ENCODE data around the gene RNF133. TPM values are rescaled to one million over a fixed set of nuclear protein-coding genes. Genes with fewer than 3 reads are reported as not detected.

Gene RNF133
- total RNA-seq, 4 donors from 2014 or later, result 1.0 to 3.1 (median 1.7) TPM

DNA sequence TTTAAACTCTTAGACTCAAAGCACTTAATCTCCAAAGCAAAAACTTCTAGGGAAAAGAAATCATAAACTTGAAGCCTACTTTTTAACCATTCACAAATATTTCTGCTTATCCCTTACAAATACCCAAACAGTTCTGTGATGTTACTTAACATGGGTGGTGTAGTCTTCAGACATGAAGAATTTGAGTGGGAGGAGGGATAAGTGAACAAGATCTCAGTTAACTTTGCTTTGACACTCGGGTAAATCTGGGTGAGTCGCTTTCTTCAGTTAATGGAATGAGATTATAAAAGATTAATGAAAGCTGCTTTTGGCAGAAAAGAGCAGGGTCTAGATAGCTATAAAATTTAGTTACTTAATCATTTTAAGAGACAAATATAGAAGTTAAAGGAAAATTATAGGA, 47.5 kb downstream of the RNF133 start:
- no peaks in the 10 kb centered on the region for H3K27me3 ChIP-seq
- DNase-seq, result no peak
- no peak overlapping the region for H3K27ac ChIP-seq
- no peak overlapping the region for H3K4me3 ChIP-seq (replicated peaks in 1 of 3)
- WGBS, 2 donors, result 79 to 84% methylated on average over 2 of the region's 2 CpGs
- H3K9me3 ChIP-seq, result no peaks in the 10 kb centered on the region
- no peaks in the 10 kb centered on the region for H3K36me3 ChIP-seq
- intact Hi-C loops (cut with DNase I), result no loop called here
- no peak for TF ChIP-seq POLR2A (IDR thresholded peaks at IDR 0.05)
- TF ChIP-seq, protein P1, sequence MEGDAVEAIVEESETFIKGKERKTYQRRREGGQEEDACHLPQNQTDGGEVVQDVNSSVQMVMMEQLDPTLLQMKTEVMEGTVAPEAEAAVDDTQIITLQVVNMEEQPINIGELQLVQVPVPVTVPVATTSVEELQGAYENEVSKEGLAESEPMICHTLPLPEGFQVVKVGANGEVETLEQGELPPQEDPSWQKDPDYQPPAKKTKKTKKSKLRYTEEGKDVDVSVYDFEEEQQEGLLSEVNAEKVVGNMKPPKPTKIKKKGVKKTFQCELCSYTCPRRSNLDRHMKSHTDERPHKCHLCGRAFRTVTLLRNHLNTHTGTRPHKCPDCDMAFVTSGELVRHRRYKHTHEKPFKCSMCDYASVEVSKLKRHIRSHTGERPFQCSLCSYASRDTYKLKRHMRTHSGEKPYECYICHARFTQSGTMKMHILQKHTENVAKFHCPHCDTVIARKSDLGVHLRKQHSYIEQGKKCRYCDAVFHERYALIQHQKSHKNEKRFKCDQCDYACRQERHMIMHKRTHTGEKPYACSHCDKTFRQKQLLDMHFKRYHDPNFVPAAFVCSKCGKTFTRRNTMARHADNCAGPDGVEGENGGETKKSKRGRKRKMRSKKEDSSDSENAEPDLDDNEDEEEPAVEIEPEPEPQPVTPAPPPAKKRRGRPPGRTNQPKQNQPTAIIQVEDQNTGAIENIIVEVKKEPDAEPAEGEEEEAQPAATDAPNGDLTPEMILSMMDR (IDR thresholded peaks at IDR 0.05), result no peak
- no peaks in the 10 kb centered on the region for H3K4me1 ChIP-seq

Small RNAs within 50 kb of the gene (small RNA-seq; reads per million reads assigned to genes)
- not detected for gene AC006463.1

Other genes with a start within 250 kb of the RNF133 start
- 1 to 10 TPM; 1.4 to 7.9 (median 4.7) TPM for gene RNF148, start 3.8 kb upstream of the RNF133 start, total RNA-seq
- 10 to 100 TPM; 27.7 to 46.2 (median 32.6) TPM for gene CADPS2, start 187.3 kb upstream of the RNF133 start, total RNA-seq